Stimulated activated CD8-positive, alpha-beta memory T cell treated with anti-CD3 and anti-CD28 coated beads, Interleukin-4, amount 100 ng/mL, for 24 hours (primary cell): ENCODE results near the gene C16orf92.
"Not testable (repeated sequence)": the region's sequence is repeated elsewhere in the genome, so short reads cannot be mapped to it uniquely, and the experiment has no call there.

Experiments used
- DNase-seq: peaks from one replicate; pipeline ENCODE4 v3.0.0-alpha.2; 2020; ENCODE audit warnings: low read depth

C16orf92 gene

GRCh38 chr16:30005341-30006094, 17.5 kb upstream of the C16orf92 start:
- DNase-seq: no peak

- no peak for DNase-seq
Observed at GRCh38 chr16:30006095-30006473, 16.9 kb upstream of the C16orf92 start.

- DNase-seq: no peak
Observed at GRCh38 chr16:30006659-30007377, 16.2 kb upstream of the C16orf92 start.

- no peak for DNase-seq
Observed at GRCh38 chr16:30007378-30007895, 15.6 kb upstream of the C16orf92 start.

- DNase-seq: no peak
Observed at GRCh38 chr16:30009085-30009862, 13.7 kb upstream of the C16orf92 start.

GRCh38 chr16:30009990-30010843, 12.8 kb upstream of the C16orf92 start:
- no peak for DNase-seq

GRCh38 chr16:30010844-30011713, 11.9 kb upstream of the C16orf92 start, which contains the start of gene DOC2A:
Gene DOC2A, minus strand, starts transcription at chr16:30011027. Its CDS starts 805 bp downstream, at chr16:30010222.
- DNase-seq: no peak

- no peak for DNase-seq
Observed at GRCh38 chr16:30011714-30012504, 11.1 kb upstream of the C16orf92 start.

GRCh38 chr16:30012598-30012997, 10.4 kb upstream of the C16orf92 start:
- DNase-seq: not testable (repeated sequence)

GRCh38 chr16:30015450-30015849, 7.5 kb upstream of the C16orf92 start:
- not testable (repeated sequence) for DNase-seq

GRCh38 chr16:30016555-30017276, 6.3 kb upstream of the C16orf92 start:
- no peak for DNase-seq

- no peak for DNase-seq
Observed at GRCh38 chr16:30017277-30017656, 5.7 kb upstream of the C16orf92 start.

- not testable (repeated sequence) for DNase-seq
Observed at GRCh38 chr16:30017937-30018336, 5.1 kb upstream of the C16orf92 start.

GRCh38 chr16:30018731-30019158, 4.3 kb upstream of the C16orf92 start:
- no peak for DNase-seq

- no peak for DNase-seq
Observed at GRCh38 chr16:30023586-30023985, 588 bp downstream of the C16orf92 start.

- no peak for DNase-seq
Observed at GRCh38 chr16:30024451-30024850, 1.5 kb downstream of the C16orf92 start.

GRCh38 chr16:30025156-30025555, 2.2 kb downstream of the C16orf92 start:
- no peak for DNase-seq

- DNase-seq: no peak
Observed at GRCh38 chr16:30025574-30025973, 2.6 kb downstream of the C16orf92 start.

GRCh38 chr16:30026449-30026848, 3.5 kb downstream of the C16orf92 start:
- no peak for DNase-seq
